ENCODE data around the gene SPACA7. TPM values are rescaled to one million over a fixed set of nuclear protein-coding genes. Genes with fewer than 3 reads are reported as not detected.

SPACA7 gene
- total and polyA plus RNA-seq, 8 donors: not detected

DNA sequence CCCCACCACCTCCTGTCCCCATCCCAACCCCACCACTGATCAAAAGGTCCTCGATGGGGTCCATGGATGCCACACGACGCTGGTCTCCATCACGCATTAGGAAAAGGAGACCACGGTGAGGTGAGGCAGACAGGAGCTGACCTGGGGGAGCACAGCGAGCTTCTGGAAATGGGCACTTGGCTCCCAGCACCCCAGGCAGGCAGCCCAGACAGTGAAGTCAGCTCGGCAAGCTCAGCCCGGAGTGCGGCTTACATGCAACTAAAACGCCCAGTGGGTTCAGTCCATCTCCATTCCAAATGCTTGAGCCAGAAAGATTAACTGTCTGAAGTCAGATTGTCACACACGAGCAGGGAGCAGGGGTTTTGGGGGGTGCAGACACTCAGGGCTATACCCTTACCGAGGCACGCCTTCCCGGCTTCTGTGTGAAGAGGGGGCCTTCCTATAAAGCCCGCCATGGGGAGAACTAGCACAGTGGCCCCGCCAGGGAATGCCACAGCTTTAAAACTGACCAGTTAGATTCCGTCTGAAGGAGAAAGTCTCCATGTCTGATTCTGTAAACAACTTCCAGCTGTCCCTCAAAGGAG is 79.4 kb downstream of the SPACA7 start:
- Histone ChIP-seq H3K4me1 (peaks cover 0 to 4% (median 2%) of the 10 kb centered on the region in 3 donors), H3K27ac (no peak overlapping the region), H3K36me3 (no peaks in the 10 kb centered on the region), H3K27me3 (no peaks in the 10 kb centered on the region), H3K9me3 (no peaks in the 10 kb centered on the region), H3K4me3 (no peak overlapping the region)
- intact Hi-C loops (cut with DNase I): no loop called here
- TF ChIP-seq, protein P1, sequence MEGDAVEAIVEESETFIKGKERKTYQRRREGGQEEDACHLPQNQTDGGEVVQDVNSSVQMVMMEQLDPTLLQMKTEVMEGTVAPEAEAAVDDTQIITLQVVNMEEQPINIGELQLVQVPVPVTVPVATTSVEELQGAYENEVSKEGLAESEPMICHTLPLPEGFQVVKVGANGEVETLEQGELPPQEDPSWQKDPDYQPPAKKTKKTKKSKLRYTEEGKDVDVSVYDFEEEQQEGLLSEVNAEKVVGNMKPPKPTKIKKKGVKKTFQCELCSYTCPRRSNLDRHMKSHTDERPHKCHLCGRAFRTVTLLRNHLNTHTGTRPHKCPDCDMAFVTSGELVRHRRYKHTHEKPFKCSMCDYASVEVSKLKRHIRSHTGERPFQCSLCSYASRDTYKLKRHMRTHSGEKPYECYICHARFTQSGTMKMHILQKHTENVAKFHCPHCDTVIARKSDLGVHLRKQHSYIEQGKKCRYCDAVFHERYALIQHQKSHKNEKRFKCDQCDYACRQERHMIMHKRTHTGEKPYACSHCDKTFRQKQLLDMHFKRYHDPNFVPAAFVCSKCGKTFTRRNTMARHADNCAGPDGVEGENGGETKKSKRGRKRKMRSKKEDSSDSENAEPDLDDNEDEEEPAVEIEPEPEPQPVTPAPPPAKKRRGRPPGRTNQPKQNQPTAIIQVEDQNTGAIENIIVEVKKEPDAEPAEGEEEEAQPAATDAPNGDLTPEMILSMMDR (IDR thresholded peaks at IDR 0.05): no peak
- WGBS, 2 donors: 73 to 84% methylated on average over 17 of the region's 17 CpGs
- FAIRE-seq: no peak
- ATAC-seq: no peak
- peak in 1 of 6 donors; percentile 31 for DNase-seq

DNA sequence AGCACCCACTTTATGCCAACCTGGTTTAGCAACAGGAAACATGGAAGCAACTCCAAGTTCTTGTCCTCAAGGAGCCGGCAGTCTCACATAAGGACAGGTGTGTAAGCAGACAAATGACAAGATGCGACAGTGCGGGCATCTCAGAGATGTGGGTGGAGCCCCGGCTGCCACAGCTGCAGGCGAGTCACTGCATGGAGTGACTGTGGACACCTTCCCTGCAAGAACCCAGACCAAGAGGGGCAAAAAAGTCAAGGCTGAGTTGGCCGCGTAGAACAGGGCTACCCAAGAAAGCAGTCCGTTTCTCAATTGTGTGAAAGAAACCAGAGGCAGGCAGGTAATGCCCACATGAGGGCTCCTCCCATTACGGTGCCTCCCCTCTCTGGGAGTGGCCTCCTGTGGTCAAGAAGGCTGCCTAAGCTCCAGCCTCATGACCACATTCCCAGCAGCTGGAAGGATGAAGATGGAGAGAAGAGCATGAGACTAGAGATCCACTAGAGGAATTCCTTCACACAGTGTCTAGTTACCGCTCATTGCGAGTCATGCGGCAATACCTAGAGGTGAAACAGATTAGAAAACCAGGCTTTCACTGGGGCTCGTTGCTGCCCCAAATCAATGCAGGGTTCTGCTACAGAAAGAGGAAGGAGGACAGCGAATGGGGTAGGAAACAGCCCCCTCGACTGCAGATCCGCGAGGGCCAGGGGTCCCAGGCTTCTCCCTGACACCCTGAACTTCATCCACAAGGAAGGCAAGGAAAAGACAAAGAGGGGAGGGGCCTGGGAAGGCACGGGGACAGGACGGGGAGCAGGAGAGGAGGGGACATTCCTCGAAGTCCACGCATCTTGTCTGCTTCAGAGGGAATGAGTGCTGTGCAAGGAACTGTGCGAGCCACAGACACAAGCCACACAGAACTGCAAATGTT is 80.2 kb downstream of the SPACA7 start:
- WGBS, 2 donors: 77 to 86% methylated on average over 22 of the region's 22 CpGs
- intact Hi-C loops (cut with DNase I): no loop called here
- Histone ChIP-seq H3K9me3 (no peaks in the 10 kb centered on the region), H3K4me1 (no peaks in the 10 kb centered on the region), H3K4me3 (no peak overlapping the region), H3K27me3 (no peaks in the 10 kb centered on the region), H3K36me3 (no peaks in the 10 kb centered on the region), H3K27ac (no peak overlapping the region)
- DNase-seq: no peak
- no peak for FAIRE-seq
- ATAC-seq: no peak
- TF ChIP-seq, protein P1 (IDR thresholded peaks at IDR 0.05): no peak

DNA sequence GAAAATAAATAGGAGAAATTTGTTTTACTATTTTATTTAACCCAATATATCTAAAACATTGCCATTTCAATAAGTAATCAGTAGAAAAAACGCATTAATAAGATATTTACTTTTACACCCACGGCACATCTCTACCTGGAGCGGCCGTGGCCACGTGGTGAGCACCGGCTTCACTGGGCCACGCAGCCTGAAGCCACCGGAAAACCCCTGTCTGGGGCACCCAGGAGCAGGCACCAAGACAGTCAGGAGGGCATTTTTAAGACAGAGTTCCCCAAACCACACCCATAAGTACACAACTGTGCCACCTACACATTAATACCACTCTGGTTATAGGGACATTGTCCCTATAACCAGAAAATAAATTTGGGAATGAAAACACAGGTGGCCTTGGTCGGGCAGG is 80.9 kb downstream of the SPACA7 start:
- FAIRE-seq: no peak

DNA sequence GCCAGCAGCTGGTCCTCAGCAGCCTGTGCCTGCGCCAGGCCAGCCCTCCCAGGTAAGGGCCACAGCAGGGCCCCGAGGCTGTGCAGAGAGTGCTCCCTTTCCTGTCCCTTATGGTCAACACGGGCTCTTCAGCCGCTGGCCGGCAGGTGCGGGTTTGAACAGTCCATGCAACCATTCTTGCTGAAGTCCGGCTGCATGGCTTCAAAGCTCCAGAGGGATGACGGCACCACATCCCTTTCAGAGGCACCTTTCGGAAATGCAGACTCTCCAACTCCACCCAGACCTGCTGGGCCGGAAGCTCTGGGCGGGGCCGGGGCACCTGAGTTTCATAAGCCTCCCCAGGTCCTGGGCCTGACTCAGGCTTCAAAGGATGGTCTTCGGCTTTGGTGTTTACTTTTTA is 81.3 kb downstream of the SPACA7 start:
- no peak for ATAC-seq
- TF ChIP-seq, protein P1 (IDR thresholded peaks at IDR 0.05): no peak
- no peaks in the 10 kb centered on the region for H3K4me1 ChIP-seq
- intact Hi-C loops (cut with DNase I): no loop called here
- 76 to 84% methylated on average over 13 of the region's 13 CpGs for WGBS, 2 donors
- H3K27me3 ChIP-seq: no peaks in the 10 kb centered on the region
- peak in 1 of 6 donors; percentile 33 for DNase-seq
- H3K4me3 ChIP-seq: no peak overlapping the region
- no peaks in the 10 kb centered on the region for H3K9me3 ChIP-seq
- no peaks in the 10 kb centered on the region for H3K36me3 ChIP-seq
- no peak overlapping the region for H3K27ac ChIP-seq
- FAIRE-seq: no peak

More for the DNA sequence above, 80.9 kb downstream of the SPACA7 start:
- ATAC-seq: no peak
- no peak overlapping the region for H3K27ac ChIP-seq
- H3K4me3 ChIP-seq: no peak overlapping the region
- no peaks in the 10 kb centered on the region for H3K4me1 ChIP-seq
- no peaks in the 10 kb centered on the region for H3K36me3 ChIP-seq
- H3K9me3 ChIP-seq: no peaks in the 10 kb centered on the region
- intact Hi-C loops (cut with DNase I): no loop called here
- no peak for DNase-seq
- 84 to 85% methylated on average over 9 of the region's 9 CpGs for WGBS, 2 donors
- no peaks in the 10 kb centered on the region for H3K27me3 ChIP-seq
- TF ChIP-seq, protein P1 (IDR thresholded peaks at IDR 0.05): no peak

DNA sequence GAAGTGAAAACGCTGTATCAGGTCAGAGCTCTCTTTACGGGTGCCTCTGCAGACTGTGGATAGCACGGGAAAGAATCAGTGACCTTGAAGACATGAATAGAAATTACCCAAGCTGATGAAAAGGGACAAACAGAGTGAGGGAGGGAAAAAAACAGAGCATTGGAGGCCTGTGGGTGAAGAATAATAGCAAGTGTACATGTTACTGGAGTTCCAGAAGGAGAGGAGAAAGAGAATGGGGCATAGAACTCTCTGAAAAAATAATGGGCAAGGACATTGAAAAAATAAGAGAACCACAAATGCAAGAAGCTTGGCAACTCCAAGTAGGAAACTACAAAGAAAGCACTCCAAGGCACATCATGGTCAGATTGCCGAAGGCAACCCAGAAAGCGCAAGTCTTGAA is 86.3 kb downstream of the SPACA7 start:
- no peak for ATAC-seq

More for the DNA sequence above, 86.3 kb downstream of the SPACA7 start:
- H3K36me3 ChIP-seq: no peaks in the 10 kb centered on the region
- intact Hi-C loops (cut with DNase I): no loop called here
- H3K9me3 ChIP-seq: no peaks in the 10 kb centered on the region
- whole genome bisulfite sequencing, 2 donors: 84 to 88% methylated on average over 5 of the region's 5 CpGs
- H3K4me1 ChIP-seq: no peaks in the 10 kb centered on the region
- H3K27me3 ChIP-seq: no peaks in the 10 kb centered on the region
- no peak for DNase-seq
- TF ChIP-seq, protein P1 (IDR thresholded peaks at IDR 0.05): no peak
- H3K27ac ChIP-seq: no peak overlapping the region
- FAIRE-seq: no peak
- no peak overlapping the region for H3K4me3 ChIP-seq
